Skin epidermis (tissue), 12 donors: Measurements from ENCODE around the gene PATZ1.
"Not testable (repeated sequence)": the region's sequence is repeated elsewhere in the genome, so short reads cannot be mapped to it uniquely, and the experiment has no call there.

ENCODE experiments used
- H3K27ac ChIP-seq, 21 experiments: fragments of 200-600 bp; sonication (generic) in 11 of 21; one replicate each; pipeline ENCODE4 v1.5.0; 2020; ENCODE audit warnings: mild to moderate bottlenecking in 3 of 21, inconsistent platforms in 2 of 21, moderate library complexity in 2 of 21
- H3K4me3 ChIP-seq, 7 experiments: fragments of 200-600 bp; sonication (generic) in 2 of 7; one replicate each; pipeline ENCODE4 v1.5.0; 2020; ENCODE audit warnings: inconsistent platforms in 2 of 7, mild to moderate bottlenecking in 2 of 7, moderate library complexity in 1 of 7

The PATZ1 gene

DNA sequence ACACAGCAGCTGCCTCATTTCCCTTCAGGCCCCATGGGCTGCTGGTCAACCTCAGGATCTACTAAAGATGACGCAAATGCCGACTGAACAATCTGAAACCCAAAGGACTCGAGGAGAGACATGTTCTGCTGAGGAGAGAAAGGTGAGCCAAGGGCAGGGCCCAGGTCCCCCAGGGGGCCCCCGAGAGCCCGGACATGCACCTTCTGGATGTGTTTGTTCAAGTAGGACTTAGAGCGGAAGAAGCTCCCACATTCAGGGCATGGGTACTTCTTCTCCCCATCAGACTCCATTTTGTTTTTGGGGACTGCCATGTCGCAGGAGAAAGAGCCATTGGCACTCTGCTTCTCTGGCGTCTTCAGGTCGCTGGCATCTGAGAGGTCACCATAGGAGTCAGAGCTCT lies 19.3 kb downstream of the PATZ1 start:
- H3K27ac ChIP-seq, result no peak overlapping the region
- no peak overlapping the region for H3K4me3 ChIP-seq

DNA sequence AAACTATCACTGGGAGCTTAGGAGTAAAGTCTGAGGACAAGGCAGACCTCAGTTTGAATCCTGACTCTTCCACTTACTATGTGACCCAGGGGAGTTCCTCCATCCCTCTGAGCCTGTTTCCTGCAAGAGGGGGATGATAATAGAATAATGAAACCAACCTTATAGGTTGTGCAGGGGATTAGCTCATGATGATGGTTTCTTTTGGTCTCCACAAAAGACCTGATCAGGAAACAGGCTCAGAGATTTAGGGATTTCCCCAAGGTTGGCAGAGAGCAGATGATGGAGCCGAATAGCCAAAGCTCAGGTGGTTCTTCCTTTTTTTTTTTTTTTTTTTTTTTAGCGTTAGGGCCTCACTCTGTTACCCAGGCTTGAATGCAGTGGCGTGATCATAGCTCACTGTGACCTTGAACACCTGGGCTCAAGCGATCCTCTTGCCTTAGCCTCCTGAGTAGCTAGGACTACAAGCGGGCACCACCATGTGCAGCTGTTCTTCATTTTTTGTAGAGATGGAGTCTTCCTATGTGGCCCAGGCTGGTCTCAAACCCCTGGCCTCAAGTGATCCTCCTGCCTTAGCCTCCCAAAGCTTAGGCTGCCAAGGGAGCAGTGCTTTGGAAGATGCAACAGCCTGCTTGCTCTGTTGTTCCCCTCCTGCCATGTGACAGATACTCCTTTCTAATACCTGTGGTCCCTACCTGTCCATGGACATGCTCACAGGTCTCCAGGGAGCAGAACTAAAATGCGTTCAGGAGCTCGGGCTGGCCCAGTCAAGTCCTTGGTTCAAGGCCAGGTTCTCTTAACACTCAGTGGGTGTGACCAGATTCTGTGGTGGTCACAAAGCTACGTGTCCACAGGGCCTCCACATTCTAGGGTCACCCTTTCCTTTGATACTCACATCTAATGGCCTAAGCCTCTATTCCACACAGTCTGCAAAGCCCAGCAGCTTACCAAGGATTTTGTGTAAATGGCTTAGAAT lies 22.3 kb downstream of the PATZ1 start:
- H3K4me3 ChIP-seq, result no peak overlapping the region
- H3K27ac ChIP-seq, result no peak overlapping the region

- Histone ChIP-seq H3K4me3 (no peak overlapping the region), H3K27ac (peak overlapping the region in 1 of 21 experiments; percentile 39)
These were observed 24.7 kb downstream of the PATZ1 start for GRCh38 chr22:31321421-31321820.

- not testable (repeated sequence) for H3K4me3 ChIP-seq
- H3K27ac ChIP-seq, result peak overlapping the region in 8 of 21 experiments; percentile 40 to 74 (median 66)
These were observed 31.9 kb downstream of the PATZ1 start for GRCh38 chr22:31314220-31314619.

DNA sequence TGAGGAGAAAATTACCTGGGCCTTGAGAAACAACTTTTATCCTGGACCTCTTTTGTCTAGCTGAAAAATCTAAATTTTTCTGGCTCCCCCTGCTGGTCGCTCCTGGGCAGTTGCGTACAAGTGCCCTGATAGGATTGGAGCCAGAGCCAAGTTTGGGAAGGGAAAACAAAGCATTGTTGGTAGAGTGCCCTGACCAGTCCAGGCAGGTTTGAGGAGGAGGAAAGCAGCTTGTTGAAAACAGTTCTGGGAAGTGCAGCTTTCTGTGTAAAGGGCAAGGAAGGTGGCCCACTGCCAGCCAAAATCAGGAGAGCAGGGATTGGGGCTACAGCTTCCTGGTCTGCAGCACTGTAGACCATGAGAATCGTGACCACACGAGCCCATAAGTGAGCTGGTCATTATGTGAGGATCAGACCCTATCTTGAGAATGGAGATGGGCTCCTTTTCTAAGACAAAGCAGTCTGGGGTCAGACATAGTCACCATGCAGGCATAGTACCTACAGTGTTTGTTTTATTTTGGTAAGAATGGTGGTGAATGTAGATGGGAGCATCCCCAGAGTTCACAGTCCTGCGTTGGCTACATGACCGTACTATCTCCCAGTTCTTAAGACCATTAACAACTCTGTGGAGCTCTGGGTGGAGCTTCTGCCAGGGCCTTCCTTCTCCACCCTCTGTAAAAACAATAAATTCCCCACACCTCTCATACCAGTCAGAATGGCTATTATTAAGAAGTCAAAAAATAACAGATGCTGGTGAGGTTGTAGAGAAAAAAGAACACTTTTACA lies 32.6 kb downstream of the PATZ1 start:
- Histone ChIP-seq H3K27ac (peak overlapping the region in 17 of 21 experiments; percentile 1 to 74 (median 63)), H3K4me3 (no peak overlapping the region)

GRCh38 chr22:31308181-31308580 lies 38.0 kb downstream of the PATZ1 start:
- Histone ChIP-seq H3K27ac (no peak overlapping the region), H3K4me3 (no peak overlapping the region)

DNA sequence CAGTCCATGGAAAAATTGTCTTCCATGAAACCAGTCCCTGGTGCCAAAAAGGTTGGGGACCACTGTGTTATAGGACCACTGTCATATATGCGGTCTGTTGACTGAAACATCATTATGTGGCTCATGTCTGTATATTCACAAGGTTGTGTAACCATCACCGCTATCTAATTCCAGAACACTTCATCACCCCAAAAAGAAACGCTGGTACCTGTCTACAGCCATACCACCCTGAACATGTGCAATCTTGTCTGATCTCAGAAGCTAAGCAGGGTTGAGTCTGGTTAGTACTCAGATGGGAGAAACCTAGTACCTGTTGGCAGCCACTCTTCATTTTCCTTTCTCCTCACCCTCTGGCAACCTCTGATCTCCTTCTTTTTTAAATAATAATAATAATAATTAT lies 41.0 kb downstream of the PATZ1 start:
- H3K4me3 ChIP-seq, result no peak overlapping the region
- no peak overlapping the region for H3K27ac ChIP-seq

DNA sequence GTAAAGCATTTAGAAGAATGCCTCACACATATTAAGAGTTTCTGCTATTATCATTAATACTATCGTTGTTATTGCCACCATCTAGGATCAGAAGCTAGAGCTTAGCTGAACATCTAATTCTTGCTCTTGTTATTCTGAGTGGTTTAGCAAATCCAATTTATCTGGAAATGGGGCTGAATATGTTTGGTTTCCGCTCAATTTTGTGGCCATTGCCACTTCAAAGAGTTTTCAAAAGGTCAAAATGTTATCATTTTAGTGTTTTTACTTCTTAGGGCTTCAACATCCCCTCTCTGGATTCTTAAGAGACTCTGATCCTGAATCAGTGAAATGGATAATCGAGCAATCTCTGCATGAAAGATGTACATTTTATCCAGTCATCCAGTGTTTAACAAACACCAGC lies 43.6 kb downstream of the PATZ1 start:
- H3K27ac ChIP-seq, result no peak overlapping the region
- no peak overlapping the region for H3K4me3 ChIP-seq

- Histone ChIP-seq H3K4me3 (no peak overlapping the region), H3K27ac (no peak overlapping the region)
These were observed 44.1 kb downstream of the PATZ1 start for GRCh38 chr22:31302006-31302405.

DNA sequence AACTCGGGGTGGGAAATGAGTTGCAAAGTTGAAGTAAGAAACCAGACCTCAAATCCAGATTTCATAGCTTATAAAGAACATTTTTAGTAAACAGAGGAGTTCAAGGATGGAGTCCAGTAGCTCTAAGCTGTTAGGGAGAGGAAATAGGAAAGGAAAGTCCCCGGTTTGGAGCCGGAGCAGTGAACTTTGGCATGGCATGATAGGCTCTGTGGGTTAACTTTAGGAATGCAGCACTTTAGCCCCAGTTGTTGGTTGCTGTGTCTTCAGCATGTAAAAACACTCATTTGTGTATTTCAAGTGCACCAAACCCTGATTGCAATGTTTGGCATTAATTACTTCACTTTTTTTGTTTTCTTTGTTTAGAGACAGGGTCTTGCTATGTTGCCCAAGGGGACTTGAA lies 45.2 kb downstream of the PATZ1 start:
- no peak overlapping the region for H3K4me3 ChIP-seq
- H3K27ac ChIP-seq, result no peak overlapping the region

GRCh38 chr22:31295831-31296657 lies 50.1 kb downstream of the PATZ1 start:
- peak overlapping the region in 18 of 21 experiments; percentile 35 to 78 (median 64) for H3K27ac ChIP-seq
- no peak overlapping the region for H3K4me3 ChIP-seq

- Histone ChIP-seq H3K27ac (peak overlapping the region in 16 of 21 experiments; percentile 35 to 78 (median 62)), H3K4me3 (no peak overlapping the region)
These were observed 50.8 kb downstream of the PATZ1 start for GRCh38 chr22:31295360-31295759.

DNA sequence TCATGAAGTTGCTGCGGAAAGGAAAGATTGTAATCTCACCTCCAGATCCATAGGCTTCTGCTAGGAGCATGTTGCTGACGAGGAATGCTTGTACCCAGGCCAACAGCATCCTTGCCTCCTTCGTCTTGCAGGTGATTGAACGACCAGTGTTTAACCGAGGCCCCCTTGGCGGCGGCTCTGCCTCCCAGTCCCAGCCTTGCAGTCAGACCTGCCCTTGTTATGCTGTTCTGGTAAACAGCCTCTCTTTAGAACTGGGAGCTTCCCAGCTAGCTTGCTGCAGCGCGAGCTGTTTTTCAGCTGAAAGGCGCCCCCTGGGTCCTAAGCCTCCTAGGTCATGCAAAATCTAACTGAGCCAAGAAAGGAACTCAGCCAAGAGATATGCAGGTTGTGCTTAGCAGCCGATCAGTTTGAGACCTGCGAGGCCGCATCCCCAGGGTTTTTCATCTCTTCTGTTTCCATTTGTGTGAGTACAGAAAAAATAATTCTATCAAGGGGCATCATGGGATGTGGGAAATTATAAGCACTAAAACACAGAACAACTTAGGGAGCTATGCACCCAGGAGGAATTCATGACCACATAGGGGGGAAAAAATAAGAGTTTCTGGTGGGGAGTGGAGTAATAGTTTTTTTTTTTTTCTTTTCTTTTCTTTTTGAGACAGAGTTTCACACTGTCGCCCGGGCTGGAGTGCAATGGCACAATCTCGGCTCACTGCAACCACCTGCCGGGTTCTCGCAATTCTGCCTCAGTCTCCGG lies 53.7 kb downstream of the PATZ1 start, which contains the start of gene PIK3IP1:
Gene PIK3IP1, minus strand, starts transcription at position 253 of the 754 bp plus-strand sequence. Its CDS starts 144 bp downstream, at position 109.
- Histone ChIP-seq H3K27ac (peak within 1 kb of the TSS; percentile 72 to 100 (median 97)), H3K4me3 (peak within 1 kb of the TSS; percentile 57 to 84 (median 77))

- Histone ChIP-seq H3K4me3 (peak overlapping the region; percentile 57 to 84 (median 77)), H3K27ac (peak overlapping the region; percentile 72 to 100 (median 97))
These were observed 54.5 kb downstream of the PATZ1 start for GRCh38 chr22:31291481-31292235.

- H3K4me3 ChIP-seq, result peak overlapping the region; percentile 57 to 84 (median 77)
- H3K27ac ChIP-seq, result peak overlapping the region; percentile 72 to 100 (median 97)
These were observed 55.4 kb downstream of the PATZ1 start for GRCh38 chr22:31290494-31291471.

- H3K27ac ChIP-seq, result peak overlapping the region in 20 of 21 experiments; percentile 30 to 100 (median 96)
- peak overlapping the region in 6 of 7 experiments; percentile 57 to 84 (median 74) for H3K4me3 ChIP-seq
These were observed 56.8 kb downstream of the PATZ1 start for GRCh38 chr22:31289344-31289743.
